ENCODE results near the gene UGT2A2.

UGT2A2 gene

GRCh38 chr4:69568787-69569186, 70.7 kb downstream of the UGT2A2 start:
- DNase-seq: no peak

DNA sequence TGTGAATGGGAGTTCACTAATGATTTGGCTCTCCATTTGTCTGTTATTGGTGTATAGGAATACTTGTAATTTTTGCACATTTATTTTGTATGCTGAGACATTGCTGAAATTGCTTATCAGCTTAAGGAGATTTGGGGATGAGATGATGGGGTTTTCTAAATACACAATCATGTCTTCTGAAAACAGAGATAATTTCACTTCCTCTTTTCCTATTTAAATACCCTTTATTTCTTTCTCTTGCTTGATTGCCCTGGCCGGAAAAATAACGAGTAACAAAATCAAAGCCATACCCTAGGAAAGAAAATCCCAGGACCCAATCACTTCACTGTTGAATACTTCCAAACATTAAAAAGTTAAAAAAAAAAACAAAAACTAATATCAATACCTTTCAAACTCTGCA, 76.0 kb downstream of the UGT2A2 start:
- DNase-seq: no peak

DNA sequence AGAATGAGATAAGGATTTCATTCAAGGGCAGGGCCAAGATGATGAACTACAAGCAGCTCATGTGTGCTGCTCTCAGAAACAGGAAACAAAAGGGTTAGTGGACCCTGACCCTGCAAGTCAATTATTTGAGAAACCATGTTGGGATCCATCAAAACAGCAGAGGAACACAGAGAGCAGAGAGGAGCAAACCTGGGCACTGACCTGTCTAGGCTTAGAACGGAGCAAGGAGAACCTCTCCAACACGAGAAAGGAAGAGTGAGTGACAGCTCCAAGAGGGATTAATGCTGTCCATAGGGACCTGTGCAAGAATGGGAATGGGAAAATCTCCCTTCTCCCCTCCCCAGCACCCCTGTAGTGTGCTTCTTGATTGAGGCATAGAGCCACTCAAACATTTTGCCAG, 89.8 kb downstream of the UGT2A2 start:
- no peak for DNase-seq

DNA sequence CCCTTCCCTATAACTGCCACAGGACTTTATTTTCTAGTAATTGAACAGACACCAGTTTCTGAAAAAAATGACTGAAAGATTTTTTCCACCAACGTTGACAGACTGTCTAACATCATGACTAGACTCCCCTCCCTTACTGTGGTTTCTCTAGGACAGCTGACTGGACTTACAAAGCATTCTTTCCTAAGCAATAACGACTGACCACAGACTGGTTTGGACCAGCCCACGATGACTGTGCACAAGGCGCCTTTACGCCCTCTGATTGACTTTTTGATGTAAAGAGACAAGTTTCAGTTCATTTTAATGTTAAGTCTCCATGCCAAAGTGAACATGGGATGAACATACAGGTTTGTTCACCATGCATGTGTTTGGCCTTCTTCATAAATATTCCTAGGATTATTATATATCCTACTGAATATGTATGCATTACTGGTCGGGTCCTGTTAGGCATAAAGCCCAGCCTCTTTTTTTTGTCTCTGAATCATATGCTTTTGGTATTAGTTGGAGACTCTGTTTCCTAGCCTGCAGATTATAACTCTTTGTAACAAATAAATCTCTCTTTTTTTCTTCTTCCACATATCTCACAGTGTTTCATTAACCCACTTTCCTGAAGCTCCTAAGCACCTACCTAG, 93.2 kb downstream of the UGT2A2 start:
- no peak for DNase-seq

Data from NCI-H2171 (cell line).